Right lobe of liver (tissue), 4 donors: ENCODE data around the gene TNFAIP8L3.

Source experiments
- CTCF ChIP-seq, 4 donors: fragments of 200-600 bp in 3 of 4; fragments of 450-650 bp in 1 of 4; IDR thresholded peaks; one replicate each; pipeline versions ENCODE4 v1.5.1 to v1.8.0; 2016 to 2022; ENCODE audit warnings: antibody characterized with exemption in 4 of 4, mild to moderate bottlenecking in 2 of 4
- POLR2A ChIP-seq: fragments of 450-650 bp; IDR thresholded peaks from one replicate; pipeline ENCODE4 v1.6.1; 2017; ENCODE audit warnings: antibody characterized with exemption, mild to moderate bottlenecking
- donor health status: DM: no; HTN: no; CAD: no.
- donor health status: DM: no; HTN: no; CAD: no.
- donor health status: DM: no; HTN: yes; CAD: no.

DNA sequence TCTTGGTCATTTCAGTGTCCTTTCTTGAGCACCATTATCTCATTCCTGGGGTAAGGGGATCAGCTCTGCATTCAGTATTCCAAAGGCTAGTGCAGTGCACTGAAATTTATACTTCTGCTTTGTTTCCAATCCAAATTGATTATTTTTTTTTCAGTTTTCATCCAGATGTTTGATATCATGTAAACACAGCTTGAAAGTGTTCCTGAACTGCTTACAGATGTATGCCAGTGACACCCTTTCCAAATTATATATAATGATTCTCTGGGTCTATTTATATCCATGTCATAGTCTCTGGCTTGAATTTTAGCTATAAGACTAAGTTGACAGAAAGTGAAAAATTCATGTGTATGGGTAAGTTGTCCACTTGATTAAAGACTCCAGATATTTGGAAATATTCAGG lies 11.8 kb upstream of the TNFAIP8L3 start:
- TF ChIP-seq CTCF (IDR thresholded peaks at IDR 0.05), result no peak
- TF ChIP-seq POLR2A, result no peak
